B cell (primary cell): ENCODE data around the gene TLX1. TPM values are rescaled to one million over a fixed set of nuclear protein-coding genes. Genes with fewer than 3 reads are reported as not detected.
A peak's percentile ranks its signal among the peaks of the same experiment; 100 is the strongest.

Experiments
- ATAC-seq: fragments of 200-7000 bp; cut with Tn5 transposase; one replicate; pipeline ENCODE4 v1.10.0; 2021; ENCODE audit warnings: low read depth, mild to moderate bottlenecking, moderate number of reproducible peaks, moderate library complexity
- CTCF ChIA-PET: fragments of 350-600 bp; sonication (Branson Sonifier 250); formaldehyde crosslinking; loops from one replicate; lab custom pipeline; 2021; ENCODE audit warnings: antibody characterized with exemption, inconsistent platforms; lab: Charles Lee
- POLR2A ChIA-PET: fragments of 350-600 bp; sonication (Branson Sonifier 250); formaldehyde crosslinking; loops from one replicate; lab custom pipeline; 2021; ENCODE audit warnings: antibody characterized with exemption; lab: Charles Lee
- DNase-seq: peaks from one replicate; pipeline ENCODE4 v3.0.0; 2013
- H2AFZ ChIP-seq: 2 replicates; pipeline ENCODE4 v1.6.1; 2012; ENCODE audit warnings: mild to moderate bottlenecking, low read depth, low read length; ENCODE audit not compliant: insufficient read depth, poor library complexity, severe bottlenecking
- H3K27ac ChIP-seq, 2 donors: 1 replicate in 1 of 2; 2 replicates in 1 of 2; pipeline ENCODE4 v1.5.1; 2012 to 2013; ENCODE audit warnings: low read length in 2 of 2, mild to moderate bottlenecking in 2 of 2, moderate library complexity in 1 of 2
- H3K27me3 ChIP-seq, 4 experiments: fragments of 200-600 bp in 1 of 4; sonication (generic) in 1 of 4; replicated peaks in 1 of 4; 1 replicate in 2 of 4; 2 replicates in 2 of 4; pipeline versions ENCODE4 v1.6.1 to v1.7.0; 2013 to 2016; ENCODE audit warnings: low read length in 3 of 4, mild to moderate bottlenecking in 2 of 4, mixed read lengths in 1 of 4, moderate library complexity in 1 of 4; ENCODE audit not compliant: insufficient read depth in 4 of 4, control insufficient read depth in 3 of 4; ENCODE audit errors: control extremely low read depth in 1 of 4
- H3K36me3 ChIP-seq, 2 experiments: replicated peaks in 1 of 2; 1 replicate in 1 of 2; 2 replicates in 1 of 2; pipeline versions ENCODE4 v1.6.1 to v1.7.1; 2013; ENCODE audit warnings: low read length in 1 of 2; ENCODE audit not compliant: insufficient read depth in 2 of 2, control insufficient read depth in 1 of 2; ENCODE audit errors: control extremely low read depth in 1 of 2, extremely low read depth in 1 of 2
- H3K4me1 ChIP-seq, 2 donors: fragments of 200-600 bp in 1 of 2; sonication (generic) in 1 of 2; 1 replicate in 1 of 2; 2 replicates in 1 of 2; pipeline versions ENCODE4 v1.5.1 to v1.6.1; 2013 to 2017; ENCODE audit warnings: low read length in 2 of 2; ENCODE audit not compliant: control insufficient read depth in 2 of 2, insufficient read depth in 2 of 2
- H3K4me2 ChIP-seq: replicated peaks from 2 replicates; pipeline ENCODE3; 2012; ENCODE audit warnings: mild to moderate bottlenecking, low read depth, low read length; ENCODE audit not compliant: poor library complexity, severe bottlenecking
- H3K4me3 ChIP-seq, 5 experiments: fragments of 200-600 bp in 1 of 5; sonication (generic) in 1 of 5; 1 replicate in 3 of 5; 2 replicates in 2 of 5; pipeline versions ENCODE4 v1.5.1 to v1.7.0; 2011 to 2016; ENCODE audit warnings: low read length in 4 of 5, mild to moderate bottlenecking in 4 of 5, low read depth in 2 of 5, control low read depth in 1 of 5, moderate library complexity in 1 of 5; ENCODE audit not compliant: insufficient read depth in 1 of 5; ENCODE audit errors: control extremely low read depth in 1 of 5, extremely low read depth in 1 of 5
- H3K79me2 ChIP-seq: fragments of 200-600 bp; sonication (generic); one replicate; pipeline ENCODE4 v1.6.0; 2016; ENCODE audit warnings: low read length; ENCODE audit not compliant: control insufficient read depth, insufficient read depth
- H3K9ac ChIP-seq: fragments of 200-600 bp; sonication (generic); 2 replicates; pipeline ENCODE4 v1.6.1; 2017; ENCODE audit warnings: mild to moderate bottlenecking, low read length, moderate library complexity
- H3K9me3 ChIP-seq, 3 donors: one replicate each; pipeline versions ENCODE4 v1.6.1 to v1.7.1; 2013; ENCODE audit warnings: low read length in 2 of 3; ENCODE audit not compliant: control insufficient read depth in 2 of 3, insufficient read depth in 1 of 3; ENCODE audit errors: control extremely low read depth in 1 of 3
- H4K20me1 ChIP-seq: 2 replicates; pipeline ENCODE4 v1.6.0; 2012; ENCODE audit warnings: mild to moderate bottlenecking, low read length; ENCODE audit not compliant: insufficient read depth, control insufficient read depth, poor library complexity, severe bottlenecking
- H3K27ac Mint-ChIP-seq: one replicate; pipeline ENCODE4 v1.8.0; 2021; ENCODE audit warnings: mixed read lengths
- H3K27me3 Mint-ChIP-seq: one replicate; pipeline ENCODE4 v1.8.0; 2021; ENCODE audit warnings: mixed read lengths
- H3K4me1 Mint-ChIP-seq: one replicate; pipeline ENCODE4 v1.8.0; 2021; ENCODE audit warnings: mixed read lengths
- H3K4me3 Mint-ChIP-seq: one replicate; pipeline ENCODE4 v1.8.0; 2021; ENCODE audit warnings: mixed read lengths
- H3K9me3 Mint-ChIP-seq: one replicate; pipeline ENCODE4 v1.8.0; 2022; ENCODE audit warnings: mixed read lengths; ENCODE audit not compliant: insufficient read depth
- CTCF ChIP-seq: fragments of 200-600 bp; IDR thresholded peaks from one replicate; pipeline ENCODE4 v1.8.0; 2022; ENCODE audit warnings: antibody characterized with exemption, mild to moderate bottlenecking
- EZH2 ChIP-seq: IDR thresholded peaks from 2 replicates; pipeline ENCODE4 v1.6.1; 2012; ENCODE audit warnings: borderline replicate concordance, low read depth, mild to moderate bottlenecking, moderate library complexity, low read length; ENCODE audit not compliant: insufficient read depth, poor library complexity, severe bottlenecking
- WGBS: methylation state at CpG from one replicate; pipeline ENCODE4 v1.1.5; 2013; ENCODE audit warnings: missing lambda C conversion rate; ENCODE audit not compliant: insufficient coverage; 5-methylcytosine and 5-hydroxymethylcytosine counted together
- intact Hi-C: fragments of 100-400 bp; cut with micrococcal nuclease; formaldehyde crosslinking; loops from one replicate; pipeline ENCODE4 v1.10.0; 2022
- polyA plus RNA-seq: library from polyadenylated mRNA; depleted of rRNA; stranded (reverse); fragments of >200 nt; gene quantifications from 2 replicates; pipeline ENCODE4 v1.2.3, GENCODE V29; 2012
- total RNA-seq, 2 donors: library from RNA; stranded (reverse); fragments of 120-200 nt in 1 of 2; gene quantifications; 1 replicate in 1 of 2; 2 replicates in 1 of 2; pipeline versions ENCODE4 v1.2.3 to v1.2.4, GENCODE V29; 2013 to 2022

TLX1 gene
- total and polyA plus RNA-seq, 2 donors (not counting 1 experiment from before 2014, with no cell fraction given), result not detected

DNA sequence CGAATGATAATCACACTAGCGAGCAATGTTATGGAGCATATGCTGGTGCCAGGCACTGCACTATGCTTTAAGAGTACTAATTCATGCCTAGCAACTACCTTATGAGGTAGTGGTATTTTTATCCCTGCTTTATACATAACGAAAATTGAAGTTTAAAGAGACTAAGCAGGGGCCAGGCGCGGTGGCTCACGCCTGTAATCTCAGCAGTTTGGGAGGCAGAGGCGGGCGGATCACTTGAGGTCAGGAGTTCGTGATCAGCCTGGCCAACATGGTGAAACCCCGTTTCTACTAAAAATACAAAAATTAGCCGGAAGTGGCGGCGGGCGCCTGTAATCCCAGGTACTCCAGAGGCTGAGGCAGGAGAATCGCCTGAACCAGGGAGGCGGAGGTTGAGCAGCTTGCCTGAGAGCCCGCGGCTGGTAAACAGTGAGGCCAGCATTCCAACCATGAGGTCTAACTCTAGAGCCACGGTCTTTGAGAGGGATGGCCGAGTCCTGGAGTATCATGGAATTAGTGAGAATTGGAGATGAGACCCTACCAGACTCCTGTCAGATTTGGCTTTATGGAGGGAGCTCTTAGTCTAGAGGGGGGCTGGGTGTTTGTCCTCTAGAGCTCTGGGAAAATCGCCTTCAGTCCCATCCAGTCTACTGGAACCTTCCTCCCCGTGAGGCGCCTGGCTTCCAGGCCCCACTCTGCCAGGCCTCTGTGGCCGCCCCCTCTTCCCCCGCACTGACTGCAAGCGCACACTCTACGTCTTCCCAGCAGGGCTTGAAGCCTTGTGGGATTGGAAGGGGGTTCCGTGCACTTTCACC is 11.6 kb downstream of the TLX1 start:
- peaks cover 34 to 46% of the 10 kb centered on the region in 2 donors for H3K4me1 ChIP-seq
- ATAC-seq (no peak), DNase-seq (peak; percentile 6)
- H3K4me3 ChIP-seq, result no peak overlapping the region
- peaks cover 0 to 15% (median 0%) of the 10 kb centered on the region in 3 donors for H3K9me3 ChIP-seq
- no peak overlapping the region for H2AFZ ChIP-seq
- no peaks in the 10 kb centered on the region for H3K9me3 Mint-ChIP-seq
- no peak overlapping the region for H3K27ac ChIP-seq
- H3K4me3 Mint-ChIP-seq, result no peak overlapping the region
- H3K36me3 ChIP-seq, result no peaks in the 10 kb centered on the region
- H3K79me2 ChIP-seq, result no peaks in the 10 kb centered on the region
- H3K9ac ChIP-seq, result no peak overlapping the region
- TF ChIP-seq EZH2, result no peak
- TF ChIP-seq CTCF, result peak; percentile 5
- no peaks in the 10 kb centered on the region for H4K20me1 ChIP-seq
- peaks cover 24% of the 10 kb centered on the region for H3K4me1 Mint-ChIP-seq
- H3K4me2 ChIP-seq, result peak overlapping the region; percentile 34
- peaks cover 74% of the 10 kb centered on the region for H3K27me3 Mint-ChIP-seq
- WGBS, result 23% methylated on average over 17 of the region's 28 CpGs
- POLR2A ChIA-PET, result interaction anchor here (0.6 to 0.9 kb wide), 2 partner anchors 27 to 81 kb away, joined by 3 to 6 read pairs; partner anchors contain the start of gene KAZALD1
- H3K27me3 ChIP-seq, result peaks cover 0 to 92% (median 69%) of the 10 kb centered on the region in 4 experiments
- intact Hi-C loops, result loop anchor here (1.0 kb wide), 3 partner anchors 47 to 101 kb away; no protein-coding TSS in a partner anchor
- no peak overlapping the region for H3K27ac Mint-ChIP-seq
- CTCF ChIA-PET, result interaction anchor here (0.6 to 7.7 kb wide), 38 partner anchors 9 to 804 kb away, joined by 3 to 347 read pairs (median 5); partner anchors contain the start of genes KAZALD1, PDZD7, SFXN3 and TLX1

DNA sequence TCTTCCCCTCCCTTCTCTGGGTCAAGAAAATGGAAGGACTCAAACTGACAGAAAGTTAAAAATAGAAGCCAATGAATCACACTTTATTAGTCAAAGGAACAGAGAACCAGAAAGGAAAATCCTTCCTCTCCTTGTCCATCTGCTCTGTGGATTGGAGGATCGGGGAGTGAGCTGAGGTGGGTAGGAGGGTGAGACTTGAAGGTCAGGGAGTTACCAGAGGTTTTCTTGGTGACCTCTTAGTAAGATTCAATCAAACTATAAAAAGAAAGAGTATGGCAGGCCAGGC is 12.2 kb downstream of the TLX1 start:
- peaks cover 0 to 15% (median 0%) of the 10 kb centered on the region in 3 donors for H3K9me3 ChIP-seq
- no peak overlapping the region for H3K4me2 ChIP-seq
- Mint-ChIP-seq H3K4me1 (peaks cover 21% of the 10 kb centered on the region), H3K9me3 (no peaks in the 10 kb centered on the region), H3K27ac (no peak overlapping the region), H3K4me3 (no peak overlapping the region), H3K27me3 (peaks cover 73% of the 10 kb centered on the region)
- H3K27ac ChIP-seq, result no peak overlapping the region
- no peaks in the 10 kb centered on the region for H3K36me3 ChIP-seq
- ChIA-PET CTCF (interaction anchor here (1.9 to 7.7 kb wide), 10 partner anchors 15 to 101 kb away, joined by 14 to 347 read pairs (median 50); partner anchors contain the start of gene KAZALD1), POLR2A (no interaction called here)
- no peak overlapping the region for H2AFZ ChIP-seq
- TF ChIP-seq CTCF (no peak), EZH2 (no peak)
- intact Hi-C loops, result no loop called here
- no CpG with 5 or more reads among the region's 1 CpG for WGBS
- peaks cover 0 to 89% (median 66%) of the 10 kb centered on the region in 4 experiments for H3K27me3 ChIP-seq
- no peak overlapping the region for H3K4me3 ChIP-seq
- H3K79me2 ChIP-seq, result no peaks in the 10 kb centered on the region
- H4K20me1 ChIP-seq, result no peaks in the 10 kb centered on the region
- H3K4me1 ChIP-seq, result peaks cover 34 to 46% of the 10 kb centered on the region in 2 donors
- H3K9ac ChIP-seq, result no peak overlapping the region
- DNase-seq (no peak), ATAC-seq (no peak)
